CD4-positive, alpha-beta T cell treated with Interleukin-17A for 4 hours (primary cell): ENCODE results near the gene FBXL5.
"Not testable (repeated sequence)": the region's sequence is repeated elsewhere in the genome, so short reads cannot be mapped to it uniquely, and the experiment has no call there.

Experiments
- DNase-seq: peaks from one replicate; pipeline ENCODE4 v3.0.0-alpha.2; 2020; ENCODE audit warnings: mixed read lengths

FBXL5 gene

DNA sequence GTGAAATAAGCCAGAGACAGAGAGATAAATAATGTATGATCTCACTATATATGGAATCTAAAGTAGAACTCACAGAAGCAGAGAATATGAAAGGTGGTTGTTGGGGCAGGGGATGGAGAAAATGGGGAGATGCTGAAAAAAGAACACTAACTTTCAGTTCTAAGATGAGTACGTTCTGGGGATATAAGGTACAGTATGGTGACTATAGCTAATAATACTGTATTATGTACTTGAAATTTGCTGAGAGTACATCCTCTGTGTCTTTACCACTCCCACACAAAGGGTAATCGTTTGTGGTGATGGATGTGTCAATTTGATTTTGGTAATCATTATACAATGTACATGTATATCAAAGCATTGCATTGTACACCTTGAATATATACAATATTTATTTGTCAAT, 6.6 kb downstream of the FBXL5 start:
- DNase-seq: no peak

DNA sequence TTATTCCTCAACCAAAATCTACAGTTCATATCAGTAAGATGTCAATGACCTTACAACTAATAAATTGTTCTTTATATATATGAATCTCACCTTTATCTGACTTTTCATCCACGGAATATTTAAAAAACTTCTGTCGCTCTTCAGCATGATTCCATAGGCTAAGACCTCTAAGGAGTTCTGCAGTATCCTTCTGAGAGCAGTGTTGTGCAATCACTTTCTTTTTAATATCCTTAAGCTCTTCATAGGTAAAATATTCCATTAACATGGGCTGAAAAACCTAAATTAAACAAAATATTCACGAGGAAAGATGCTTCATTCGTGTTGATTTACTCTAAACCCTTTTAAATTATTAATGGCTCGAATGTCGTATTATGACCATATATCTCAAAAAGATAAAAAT, 16.7 kb downstream of the FBXL5 start:
- DNase-seq: no peak

DNA sequence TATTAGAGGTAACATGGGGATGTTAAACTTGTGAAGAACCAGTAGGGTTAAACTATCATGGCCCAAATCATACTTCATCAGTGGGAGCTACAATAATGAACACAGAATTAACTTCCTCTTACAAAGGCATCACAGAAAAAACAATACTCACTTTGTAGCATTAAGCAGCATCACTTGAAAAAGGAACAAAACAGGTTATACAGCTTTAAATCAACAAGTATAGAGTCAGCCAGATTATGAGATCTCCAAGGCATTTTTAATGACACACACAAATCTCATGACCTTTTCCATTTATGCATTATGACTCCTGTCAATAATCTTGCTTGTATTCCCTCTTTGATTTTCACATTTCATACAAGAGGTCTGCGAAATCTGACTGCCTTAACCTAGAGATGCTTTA, 18.3 kb downstream of the FBXL5 start:
- DNase-seq: no peak

DNA sequence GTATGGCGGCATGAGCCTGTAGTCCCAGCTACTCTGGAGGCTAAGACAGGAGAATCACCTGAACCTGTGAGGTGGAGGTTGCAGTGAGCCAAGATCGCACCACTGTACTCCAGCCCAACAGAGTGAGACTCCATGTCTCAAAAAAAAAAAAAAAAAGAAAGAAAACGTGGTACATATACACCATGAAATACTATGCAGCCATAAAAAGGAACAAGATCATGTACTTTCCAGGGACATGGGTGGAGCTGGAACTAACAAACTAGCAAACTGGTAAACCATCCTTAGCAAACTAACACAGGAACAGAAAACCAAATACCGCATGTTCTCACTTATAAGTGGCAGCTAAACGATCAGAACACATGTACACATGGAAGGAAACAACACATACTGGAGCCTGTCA, 37.8 kb downstream of the FBXL5 start:
- DNase-seq: not testable (repeated sequence)

DNA sequence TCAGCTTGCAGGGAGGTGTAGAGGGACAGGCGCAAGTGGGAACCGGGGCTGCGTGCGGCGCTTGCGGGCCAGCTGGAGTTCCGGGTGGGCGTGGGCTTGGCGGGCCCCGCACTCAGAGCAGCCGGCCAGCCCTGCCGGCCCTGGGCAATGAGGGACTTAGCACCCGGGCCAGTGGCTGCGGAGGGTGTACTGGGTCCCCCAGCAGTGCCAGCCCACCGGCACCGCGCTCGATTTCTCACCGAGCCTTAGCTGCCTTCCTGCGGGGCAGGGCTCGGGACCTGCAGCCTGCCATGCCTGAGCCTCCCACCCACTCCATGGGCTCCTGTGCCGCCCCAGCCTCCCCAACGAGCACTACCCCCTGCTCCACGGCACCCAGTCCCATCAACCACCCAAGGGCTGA, 40.3 kb downstream of the FBXL5 start:
- DNase-seq: not testable (repeated sequence)

DNA sequence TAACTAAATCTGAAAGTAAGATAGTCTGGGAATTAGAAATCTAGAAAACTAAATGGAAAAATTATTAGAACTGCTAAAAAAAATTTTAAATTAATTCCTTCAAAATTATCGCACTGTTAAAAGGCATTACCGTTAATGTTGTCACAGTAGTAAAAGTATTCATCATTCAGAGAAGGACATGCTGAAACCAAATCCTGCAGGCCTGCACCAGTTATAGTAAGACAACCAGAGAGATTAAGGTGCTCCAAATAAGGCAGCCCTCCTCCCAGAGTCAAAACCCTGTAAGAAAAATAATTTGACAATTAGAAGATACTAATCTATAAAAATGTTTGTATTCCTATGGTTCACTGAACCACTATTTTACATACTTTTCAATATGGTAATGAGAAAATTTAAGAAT, 43.0 kb downstream of the FBXL5 start:
- DNase-seq: no peak

DNA sequence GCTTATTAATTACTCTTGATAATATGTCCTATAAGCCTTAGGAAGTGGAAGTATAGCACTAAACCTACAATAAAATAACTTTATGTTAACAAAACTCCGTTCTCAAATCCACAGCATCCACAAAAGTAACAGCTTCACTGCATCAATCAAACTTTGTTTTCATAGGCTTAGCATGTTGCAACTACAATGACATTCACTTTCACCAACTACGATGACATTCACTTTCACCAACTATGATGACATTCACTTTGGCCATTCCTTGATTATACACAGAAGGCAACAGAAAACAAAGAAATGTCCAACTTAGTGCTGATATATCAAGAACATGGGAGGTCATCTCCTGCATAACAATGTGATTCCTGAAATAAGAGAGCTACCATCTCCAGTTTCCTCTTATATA, 44.3 kb downstream of the FBXL5 start:
- DNase-seq: no peak

DNA sequence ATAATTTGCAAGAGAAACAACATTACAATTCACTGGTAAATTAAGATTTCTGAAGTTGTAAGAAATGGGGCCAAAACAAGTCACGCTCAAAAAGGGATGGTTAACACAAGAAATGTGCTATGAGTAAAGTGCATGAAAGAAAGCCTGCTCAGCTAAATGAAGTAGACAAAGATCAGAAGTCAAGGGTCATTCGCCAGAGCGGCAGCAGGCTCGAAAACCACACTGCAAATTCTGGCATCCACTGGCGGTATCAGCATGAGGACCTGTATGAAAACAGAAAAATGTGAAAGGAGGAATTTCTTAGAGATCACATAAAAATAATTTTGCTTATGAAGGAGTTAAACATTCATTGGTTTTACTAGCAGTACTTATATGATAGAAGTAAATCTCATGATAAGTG, 49.6 kb downstream of the FBXL5 start:
- DNase-seq: no peak

DNA sequence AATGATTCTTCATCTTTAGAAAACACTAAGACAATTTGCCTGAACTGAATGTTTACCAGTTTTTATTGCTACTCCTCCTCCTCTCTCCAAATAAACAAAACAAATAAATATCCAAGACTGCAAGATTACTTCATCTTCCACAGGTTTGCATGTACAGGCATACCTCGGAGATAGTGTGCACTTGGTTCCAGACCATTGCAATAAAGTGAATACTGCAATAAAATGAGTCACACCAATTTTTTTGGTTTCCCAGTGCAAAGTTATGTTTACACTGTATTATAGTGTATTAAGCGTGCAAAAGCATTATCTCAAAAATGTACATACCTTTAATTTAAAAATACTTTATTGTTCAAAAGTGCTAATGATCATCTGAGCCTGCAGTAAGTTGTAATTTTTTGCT, 53.3 kb downstream of the FBXL5 start:
- no peak for DNase-seq

DNA sequence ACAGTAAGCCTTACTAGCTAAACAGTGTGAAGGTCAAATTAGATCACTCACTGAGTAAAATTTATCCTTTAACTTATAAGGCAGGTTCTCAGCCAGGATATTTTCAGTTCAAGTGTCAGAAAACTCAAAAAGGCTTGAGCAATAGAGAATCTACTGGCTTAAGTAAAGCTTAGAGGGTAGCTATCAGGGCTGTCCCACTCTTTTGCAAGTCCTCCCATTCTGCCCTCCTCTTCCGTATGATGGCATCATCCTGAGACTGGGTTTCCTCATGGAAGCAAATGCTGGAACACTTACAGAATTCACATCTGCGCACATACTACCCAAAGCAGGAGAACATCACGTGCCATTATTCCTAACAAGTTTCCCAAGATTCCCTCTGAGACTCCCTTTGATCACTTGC, 55.0 kb downstream of the FBXL5 start:
- no peak for DNase-seq

DNA sequence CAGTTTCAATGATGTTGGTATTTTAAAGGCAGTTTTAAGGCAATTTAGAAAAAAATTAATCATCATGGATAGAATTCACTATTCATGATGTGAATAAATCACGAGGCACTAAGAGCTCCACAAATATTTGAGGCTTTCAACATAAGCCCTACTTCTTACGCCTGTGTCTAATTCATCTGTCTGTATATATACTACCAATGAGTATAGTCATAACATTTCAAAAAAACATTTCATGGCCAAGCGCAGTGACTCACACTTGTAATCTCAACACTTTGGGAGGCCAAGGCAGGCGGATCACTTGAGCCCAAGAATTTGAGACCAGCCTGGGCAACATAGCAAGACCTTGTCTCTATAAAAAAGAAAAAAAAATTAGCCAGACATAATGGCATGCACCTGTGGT, 56.5 kb downstream of the FBXL5 start:
- DNase-seq: no peak

DNA sequence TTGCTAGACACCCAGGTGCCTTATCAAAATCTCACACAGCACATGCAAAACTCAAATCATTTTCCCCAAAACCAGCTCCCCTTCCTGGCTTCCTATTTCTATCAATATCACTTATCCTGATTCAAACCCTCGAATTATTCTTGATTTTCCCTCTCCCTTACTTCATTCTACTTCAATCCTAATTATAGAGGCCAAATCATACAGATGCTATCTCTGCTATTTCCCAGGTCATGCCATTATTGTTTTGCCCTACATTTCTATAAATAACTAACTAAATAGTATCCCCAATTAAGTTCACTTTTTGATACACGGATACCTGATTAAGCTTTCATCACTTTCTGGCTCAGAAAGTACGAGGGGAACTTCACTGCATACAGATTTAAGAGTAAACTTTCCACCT, 62.4 kb downstream of the FBXL5 start:
- no peak for DNase-seq

DNA sequence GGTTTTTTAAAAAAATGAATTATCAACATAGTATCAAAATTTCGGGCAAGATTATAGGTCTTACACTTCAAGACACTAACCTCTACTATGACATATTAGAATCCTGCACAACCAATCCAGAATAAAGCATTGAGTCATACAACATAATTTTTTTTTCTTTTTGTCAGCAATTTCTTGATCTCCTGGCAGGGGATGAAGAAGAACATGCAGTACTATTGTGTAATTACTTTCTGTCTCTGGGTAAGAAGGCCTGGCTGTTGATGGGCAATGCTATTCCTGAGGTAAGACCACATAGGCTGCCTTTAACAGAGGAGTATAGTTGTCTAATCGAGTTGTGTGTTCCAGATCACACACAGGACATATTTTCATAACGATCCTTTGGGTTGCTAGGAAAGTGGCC, 67.5 kb downstream of the FBXL5 start:
- no peak for DNase-seq

DNA sequence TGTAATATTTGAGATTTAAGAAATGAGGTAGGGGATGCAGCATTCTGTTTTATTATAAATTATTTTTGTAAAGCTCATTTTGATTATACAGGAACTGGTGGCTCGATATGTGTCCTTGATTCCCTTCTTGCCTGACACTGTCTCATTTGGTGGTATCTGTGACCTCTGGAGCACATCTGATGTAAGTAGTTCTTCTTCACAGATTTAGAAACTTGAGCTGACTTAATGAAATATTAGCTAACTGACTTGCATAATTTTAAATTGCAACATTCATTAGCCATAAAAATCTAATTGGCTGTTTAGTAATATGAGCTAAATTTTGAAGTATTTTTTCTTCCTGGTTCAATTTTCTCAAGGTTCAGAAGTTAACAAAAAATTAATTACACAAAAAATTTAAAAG, 69.1 kb downstream of the FBXL5 start:
- DNase-seq: no peak

DNA sequence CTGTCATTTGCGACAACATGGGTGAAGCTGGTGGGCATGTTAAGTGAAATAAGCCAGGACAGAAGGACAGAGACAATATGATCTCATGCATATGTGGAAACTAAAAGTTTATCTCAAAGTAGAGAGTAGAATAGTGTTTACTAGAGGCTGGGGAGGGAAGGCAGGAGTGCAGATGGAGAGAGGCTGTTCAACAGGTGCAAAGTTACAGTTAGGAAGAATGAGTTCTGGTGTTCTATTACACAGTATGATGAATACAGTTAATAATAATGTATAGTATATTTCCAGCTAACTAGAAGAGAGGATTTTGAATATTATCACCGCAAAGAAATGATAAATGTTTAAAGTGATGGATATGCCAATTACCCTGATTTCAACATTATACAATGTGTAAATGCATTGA, 69.8 kb downstream of the FBXL5 start:
- DNase-seq: no peak

DNA sequence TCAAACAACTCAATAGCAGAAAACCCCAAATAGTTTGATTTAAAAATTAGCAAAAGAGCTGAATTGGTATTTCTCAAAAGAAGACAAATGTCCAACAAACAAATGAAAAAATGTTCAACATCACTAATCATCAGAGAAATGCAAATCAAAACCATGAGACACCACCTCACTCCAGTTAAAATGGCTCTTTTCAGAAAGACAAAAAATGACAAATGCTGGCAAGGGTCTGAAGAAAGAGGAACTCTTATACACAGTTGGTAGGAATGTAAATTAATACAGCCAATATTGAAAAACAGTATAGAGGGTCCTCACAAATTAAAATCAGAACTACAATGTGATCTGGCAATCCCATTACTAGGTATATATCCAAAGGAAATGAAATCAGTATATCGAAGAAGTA, 70.4 kb downstream of the FBXL5 start:
- DNase-seq: no peak

DNA sequence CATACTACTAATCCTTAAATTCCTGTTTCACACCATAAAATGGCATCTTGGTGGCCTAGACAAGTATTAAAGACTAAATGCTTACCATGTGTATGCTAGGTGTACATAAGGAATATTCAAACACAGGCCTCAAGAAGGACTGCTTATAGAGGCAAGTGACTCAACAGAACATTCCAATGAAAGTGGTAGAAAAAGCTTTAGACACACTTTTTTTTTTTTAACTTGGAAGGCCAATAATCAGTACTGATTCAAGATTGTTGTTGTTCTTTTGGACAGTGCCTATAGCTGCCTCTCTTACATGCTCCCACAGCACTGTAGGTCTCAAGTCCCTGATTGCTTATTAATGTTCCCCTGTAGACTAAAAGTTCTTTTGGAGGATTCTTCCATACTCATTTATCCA, 77.6 kb downstream of the FBXL5 start:
- DNase-seq: no peak

DNA sequence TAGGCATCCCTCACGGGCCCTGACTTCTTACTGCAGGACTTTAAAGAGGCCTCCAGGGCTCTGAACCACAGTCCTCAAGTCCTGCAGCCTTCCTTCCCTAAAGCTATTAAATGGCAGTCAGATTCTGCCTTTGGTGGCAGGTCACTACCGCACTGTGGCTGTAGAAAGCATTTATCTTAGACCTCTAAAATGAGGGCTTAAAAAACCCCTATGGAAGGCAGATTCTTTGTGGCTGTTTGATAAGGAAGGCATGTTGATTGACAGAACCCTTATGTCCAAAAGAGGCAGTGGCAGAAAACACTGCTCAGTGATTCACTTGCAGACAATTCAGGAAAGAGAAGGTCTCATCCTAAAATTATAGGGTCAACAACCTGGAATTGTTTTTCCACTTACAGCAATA, 79.2 kb downstream of the FBXL5 start:
- DNase-seq: no peak

DNA sequence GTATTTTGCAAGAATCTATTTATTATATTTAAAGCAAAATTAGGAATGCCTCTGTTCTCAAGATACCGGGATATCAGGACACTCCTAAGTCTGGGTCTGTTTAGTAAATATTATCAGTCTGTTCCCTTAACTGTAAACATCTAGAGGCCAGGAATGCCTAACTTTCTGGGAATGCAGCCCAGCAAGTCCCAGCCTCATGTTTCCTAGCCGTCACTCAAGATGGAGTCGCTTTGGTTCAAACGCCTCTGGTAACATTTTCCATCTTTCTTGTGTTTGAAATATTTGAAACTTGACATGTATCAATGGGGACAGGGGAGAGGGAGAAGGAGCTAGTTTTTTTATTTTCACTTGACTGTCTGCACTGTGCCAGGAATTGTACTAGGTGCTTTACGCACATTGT, 85.4 kb downstream of the FBXL5 start:
- no peak for DNase-seq

DNA sequence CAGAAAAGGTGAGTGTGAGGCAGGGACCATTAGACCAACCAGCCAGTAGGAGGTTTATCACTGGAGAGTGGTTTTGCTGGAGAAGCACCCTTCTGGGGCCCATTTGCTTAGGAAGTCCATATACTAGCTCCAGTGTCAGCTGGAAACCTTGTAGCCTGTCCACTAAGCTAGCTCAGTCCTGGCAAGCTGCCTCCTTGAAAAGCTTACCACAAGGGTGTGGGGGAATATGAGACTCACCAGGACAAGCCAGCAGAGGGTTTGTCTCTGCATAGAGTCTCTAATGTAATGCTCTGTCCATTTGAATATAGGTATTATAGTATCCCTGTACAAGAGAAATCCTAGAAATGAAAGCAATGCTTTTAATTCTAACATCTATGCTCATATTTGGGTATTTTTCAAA, 86.3 kb downstream of the FBXL5 start:
- no peak for DNase-seq

DNA sequence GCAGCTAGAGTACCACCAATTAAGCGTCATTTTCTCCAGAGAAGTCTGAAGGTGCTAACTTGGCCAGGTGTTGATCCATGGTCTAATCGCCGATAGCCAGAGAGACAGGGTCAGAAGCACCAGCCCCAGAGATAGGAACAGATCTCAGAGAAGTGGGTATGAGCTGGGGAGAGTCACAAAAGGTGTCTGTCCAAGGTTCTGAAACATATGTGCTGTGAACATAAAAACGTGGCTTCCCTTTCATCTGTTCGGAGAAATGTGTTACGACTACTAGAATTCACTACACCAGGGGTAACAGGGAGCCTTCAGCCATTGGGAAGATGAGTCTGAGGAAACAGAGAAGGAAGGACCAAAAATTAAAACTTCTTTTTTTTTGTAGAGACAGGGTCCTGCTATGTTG, 91.3 kb downstream of the FBXL5 start:
- no peak for DNase-seq

DNA sequence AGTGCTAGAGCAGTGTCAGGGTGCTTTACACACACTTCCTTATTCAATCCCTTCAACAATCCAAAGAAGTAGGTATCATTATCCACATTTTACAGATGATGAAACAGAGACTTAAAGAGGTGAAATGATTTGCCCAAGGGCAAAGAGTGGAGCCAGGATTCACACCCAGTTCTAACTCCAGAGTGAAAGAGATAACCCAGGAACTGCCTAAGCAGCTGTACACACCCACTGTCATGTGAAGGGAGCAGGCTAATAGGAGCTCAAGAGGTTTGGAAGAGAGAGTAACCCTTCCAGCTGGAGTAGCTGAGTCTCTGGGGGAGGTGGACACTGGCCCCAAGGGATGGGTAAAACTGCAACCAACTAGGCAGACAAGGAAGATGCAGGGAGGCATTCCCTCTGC, 92.5 kb downstream of the FBXL5 start:
- no peak for DNase-seq

DNA sequence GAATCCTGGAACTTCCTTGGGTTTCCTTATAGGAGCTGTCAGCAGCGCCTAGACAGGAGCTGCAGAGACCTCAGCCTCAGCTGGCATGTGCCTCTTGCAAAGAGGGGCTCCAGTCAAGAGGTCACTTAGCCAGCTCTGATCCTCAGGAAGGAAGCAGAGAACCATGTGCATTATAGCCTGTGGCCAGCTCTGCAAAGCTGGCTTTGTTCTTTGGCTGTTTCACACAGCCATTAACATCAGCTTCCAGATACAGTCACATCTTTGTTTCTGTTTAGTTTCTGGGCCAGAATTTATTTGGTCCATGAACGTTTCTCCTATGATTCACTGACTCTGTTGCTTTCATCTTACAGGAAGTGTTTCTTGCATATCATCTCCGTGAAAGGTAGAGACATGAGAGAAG, 93.0 kb downstream of the FBXL5 start:
- no peak for DNase-seq

DNA sequence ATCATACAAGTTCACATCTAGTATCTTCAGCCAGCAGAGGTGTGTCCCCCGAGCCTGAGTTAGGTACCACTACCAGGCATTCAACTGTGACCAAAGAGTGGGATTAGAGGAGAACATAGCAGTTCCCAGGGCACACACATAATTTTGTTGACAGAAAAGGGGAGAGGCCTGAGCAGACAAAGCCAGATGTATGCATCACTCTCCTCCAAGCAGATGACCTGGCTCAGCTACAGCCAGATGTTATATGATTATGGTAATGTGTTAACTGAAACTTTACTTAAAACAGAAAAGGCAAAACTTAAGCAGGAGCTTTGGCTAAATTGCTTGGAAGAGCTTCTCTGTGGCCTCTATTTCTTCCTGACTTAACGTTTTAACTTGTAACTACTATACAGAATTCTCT, 96.6 kb downstream of the FBXL5 start:
- no peak for DNase-seq

DNA sequence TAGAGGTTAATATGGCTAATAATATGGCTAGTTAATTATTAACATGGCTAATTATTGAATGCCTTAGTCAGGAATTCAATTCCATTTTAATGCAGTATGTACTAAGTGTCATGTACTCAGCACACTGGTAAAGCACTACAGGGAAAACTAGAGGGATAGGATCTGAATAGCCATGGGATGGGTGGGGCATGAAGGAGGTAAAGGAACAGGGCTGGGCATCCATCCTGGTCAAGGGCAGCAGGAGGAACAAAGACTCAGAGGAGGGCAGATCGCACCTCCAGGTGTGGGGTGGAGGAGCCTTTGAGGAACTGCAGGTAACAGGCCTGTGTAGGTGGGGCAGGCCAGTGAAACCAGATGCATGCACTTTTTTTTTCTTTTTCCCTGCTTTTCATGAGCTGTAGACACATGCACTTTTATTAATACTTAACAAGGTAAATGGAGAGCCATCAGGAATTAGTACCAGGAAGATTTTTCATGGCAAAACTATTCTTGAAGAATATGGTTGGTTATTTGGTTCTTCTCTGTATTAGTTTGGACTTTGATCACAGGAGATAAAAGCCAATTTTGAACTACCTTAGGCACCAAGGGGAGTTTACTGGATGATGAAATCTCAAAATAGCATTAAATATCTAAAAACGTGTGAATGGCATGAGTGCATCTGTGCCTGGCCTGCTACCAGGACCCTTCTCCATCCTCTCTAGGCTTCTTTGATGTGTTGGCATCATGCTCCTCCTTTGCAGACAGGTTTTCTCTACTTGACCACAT, 97.2 kb downstream of the FBXL5 start:
- no peak for DNase-seq
